NOMO-1 treated with DMSO at 0.1 percent for 48 hours (cell line): Measurements from ENCODE around the gene UBE2M.

Experiments
- DNase-seq: peaks from one replicate; lab custom pipeline; 2025; ENCODE audit not compliant: unreplicated experiment; lab: John Stamatoyannopoulos, UW

Gene UBE2M

GRCh38 chr19:58571575-58571947, 13.2 kb upstream of the UBE2M start:
- DNase-seq: no peak

DNA sequence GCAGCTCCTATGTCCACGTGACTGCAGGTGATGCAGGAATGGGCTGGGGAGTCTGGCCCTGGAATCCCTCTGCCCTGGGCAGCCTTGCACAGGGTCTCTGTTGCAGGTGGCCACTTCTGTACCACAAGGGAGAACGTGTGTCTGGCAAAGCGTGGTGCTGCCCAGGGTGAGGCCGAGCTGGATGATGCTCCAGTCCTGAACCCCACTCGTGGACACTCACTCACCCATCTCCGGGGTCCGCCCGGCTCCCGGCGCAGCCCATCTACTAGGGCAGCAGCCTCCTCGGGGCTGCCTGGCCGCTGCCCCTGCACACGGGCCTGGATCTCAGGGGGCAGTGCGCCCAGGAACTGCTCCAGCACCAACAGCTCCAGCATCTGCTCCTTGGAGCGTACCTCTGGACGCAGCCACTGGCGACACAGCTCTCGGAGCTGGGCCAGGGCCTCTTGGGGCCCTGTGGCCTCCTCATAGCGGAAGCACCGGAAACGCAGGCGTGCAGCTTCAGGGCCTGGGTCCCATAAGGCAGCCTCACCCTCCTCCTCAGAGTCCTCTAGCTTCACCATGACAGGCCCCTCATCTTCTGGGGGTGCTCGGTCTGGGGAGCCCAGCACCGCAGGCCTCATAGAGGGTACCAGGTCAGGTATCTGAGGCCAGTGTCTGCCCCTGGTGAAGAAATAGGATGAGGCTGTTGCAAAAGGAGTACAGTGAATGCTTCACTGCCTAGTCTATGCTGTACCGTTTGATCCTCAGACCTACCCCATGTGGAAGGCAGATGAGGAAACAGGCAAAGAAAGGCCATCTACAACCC, 12.6 kb upstream of the UBE2M start:
- no peak for DNase-seq

DNA sequence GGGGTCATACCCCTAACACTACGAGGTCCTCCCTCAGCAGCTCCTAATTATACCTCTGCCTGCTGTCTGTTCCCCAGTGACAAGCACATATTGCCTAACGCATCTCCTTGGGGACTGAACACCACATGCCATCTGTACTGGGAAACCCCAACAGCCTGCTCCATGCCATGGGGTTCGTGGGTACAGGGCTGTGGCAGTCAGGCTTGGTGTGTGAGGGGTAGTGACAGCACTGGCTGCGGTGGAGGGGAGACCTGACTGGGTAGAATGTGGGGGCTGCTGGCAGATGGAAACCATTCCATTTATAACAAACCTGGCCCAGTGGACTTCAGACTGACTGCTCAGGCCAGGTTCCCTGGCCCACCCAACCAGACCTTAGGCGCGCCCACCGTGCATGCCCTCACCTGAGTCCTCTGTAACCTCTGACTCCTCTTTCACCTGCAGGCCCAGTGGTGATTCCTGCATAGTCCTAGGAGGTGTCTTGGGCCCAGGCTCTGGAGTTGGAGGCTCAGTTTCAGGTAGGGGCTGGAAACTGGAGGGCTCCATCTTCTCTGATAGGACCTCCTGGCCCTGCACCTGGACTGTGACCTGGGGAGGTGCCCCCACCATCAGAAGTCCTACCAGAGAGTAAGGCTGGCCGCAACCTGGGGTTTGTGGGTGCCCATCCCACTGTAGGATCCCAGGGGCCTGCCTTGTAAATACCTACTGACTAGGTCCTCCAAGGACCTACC, 11.7 kb upstream of the UBE2M start:
- no peak for DNase-seq

GRCh38 chr19:58569191-58569942, 11.0 kb upstream of the UBE2M start:
- DNase-seq: no peak

DNA sequence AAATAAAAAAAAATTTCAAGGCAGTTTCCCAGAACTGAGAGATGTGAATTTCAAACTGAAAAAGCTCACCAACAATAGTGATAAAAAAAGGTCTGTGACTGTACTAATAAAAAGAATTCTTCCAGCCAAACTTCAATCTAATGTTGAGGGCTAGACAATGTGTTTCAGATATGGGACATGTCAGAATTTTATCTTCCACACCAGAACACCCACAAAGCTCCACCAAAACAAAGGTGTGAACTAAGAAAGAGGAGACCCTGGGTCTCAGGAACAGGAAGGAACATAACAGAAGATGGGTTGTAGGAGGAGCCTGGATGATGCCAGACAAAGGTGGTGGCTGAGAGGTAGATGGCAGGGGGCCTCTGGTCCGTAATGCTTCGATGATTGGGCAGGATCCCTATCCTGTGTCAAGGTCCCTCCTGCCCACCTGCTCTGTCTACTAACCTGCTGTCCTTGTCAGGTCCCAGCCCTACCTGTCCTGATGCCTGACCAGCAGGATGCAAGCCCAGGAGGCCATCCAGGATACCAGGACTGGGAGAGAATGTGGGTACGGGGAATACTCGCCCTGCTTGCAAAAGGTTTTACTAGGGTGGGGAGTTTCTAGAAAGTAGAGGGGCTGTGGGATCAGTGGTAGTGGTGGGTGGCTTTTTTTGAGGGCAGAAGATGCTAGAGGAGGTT, 10.2 kb upstream of the UBE2M start:
- no peak for DNase-seq

DNA sequence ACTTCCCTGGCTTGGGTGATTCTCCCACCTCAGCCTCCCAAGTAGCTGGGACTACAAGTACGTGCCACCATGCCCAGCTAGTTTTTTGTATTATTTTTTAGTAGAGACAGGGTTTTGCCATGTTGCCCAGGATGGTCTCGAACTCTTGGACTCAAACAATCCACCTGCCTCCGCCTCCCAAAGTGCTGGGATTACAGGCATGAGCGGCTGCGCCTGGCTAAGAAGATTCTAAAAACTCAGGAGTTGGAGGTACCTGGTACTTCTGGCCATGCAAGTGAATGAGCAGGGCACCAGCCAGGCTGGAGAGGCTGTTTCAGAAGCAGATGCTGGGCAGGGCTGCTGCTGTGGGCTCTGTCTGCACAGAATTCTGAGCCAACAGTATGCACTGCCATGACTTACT, 8.6 kb upstream of the UBE2M start:
- no peak for DNase-seq

GRCh38 chr19:58563823-58564222, 5.4 kb upstream of the UBE2M start:
- DNase-seq: no peak

GRCh38 chr19:58563034-58563573, 4.7 kb upstream of the UBE2M start:
- no peak for DNase-seq

DNA sequence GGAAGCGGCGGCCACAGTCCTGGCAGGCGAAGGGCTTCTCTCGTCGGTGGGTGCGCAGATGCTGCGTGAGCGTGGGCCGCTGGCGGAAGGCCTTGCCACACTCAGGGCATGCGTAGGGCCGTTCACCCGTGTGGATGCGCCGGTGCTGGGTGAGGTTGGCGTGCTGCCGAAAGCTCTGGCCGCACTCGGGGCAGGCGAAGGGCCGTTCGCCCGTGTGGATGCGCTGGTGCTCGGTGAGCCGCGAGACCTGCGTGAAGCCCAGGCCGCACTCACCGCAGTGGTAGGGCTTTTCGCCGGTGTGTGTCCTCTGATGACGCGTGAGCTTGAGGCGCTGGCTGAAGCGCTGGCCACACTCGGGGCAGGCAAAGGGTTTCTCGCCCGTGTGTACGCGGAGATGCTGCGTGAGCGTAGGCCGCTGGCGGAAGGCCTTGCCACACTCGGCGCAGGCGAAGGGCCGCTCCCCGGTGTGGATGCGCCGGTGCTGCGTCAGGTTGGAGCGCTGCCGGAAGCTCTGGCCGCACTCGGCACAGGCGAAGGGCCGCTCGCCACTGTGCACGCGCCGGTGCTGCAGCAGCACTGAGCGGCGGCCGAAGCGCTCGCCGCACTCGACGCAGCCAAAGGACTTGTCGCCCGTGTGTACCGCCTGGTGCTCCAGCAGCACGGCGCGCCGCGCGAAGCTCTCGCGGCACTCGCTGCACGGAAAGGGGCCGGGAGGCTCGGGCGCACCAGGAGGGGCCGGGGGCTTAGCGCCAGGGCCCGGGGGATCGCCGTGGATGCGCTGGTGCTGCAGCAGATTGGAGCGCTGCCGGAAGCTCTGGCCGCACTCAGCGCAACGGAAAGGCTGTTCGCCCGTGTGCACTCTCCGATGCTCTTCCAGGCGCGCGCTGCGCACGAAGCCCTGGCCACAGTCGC, 4.0 kb upstream of the UBE2M start:
- no peak for DNase-seq

DNA sequence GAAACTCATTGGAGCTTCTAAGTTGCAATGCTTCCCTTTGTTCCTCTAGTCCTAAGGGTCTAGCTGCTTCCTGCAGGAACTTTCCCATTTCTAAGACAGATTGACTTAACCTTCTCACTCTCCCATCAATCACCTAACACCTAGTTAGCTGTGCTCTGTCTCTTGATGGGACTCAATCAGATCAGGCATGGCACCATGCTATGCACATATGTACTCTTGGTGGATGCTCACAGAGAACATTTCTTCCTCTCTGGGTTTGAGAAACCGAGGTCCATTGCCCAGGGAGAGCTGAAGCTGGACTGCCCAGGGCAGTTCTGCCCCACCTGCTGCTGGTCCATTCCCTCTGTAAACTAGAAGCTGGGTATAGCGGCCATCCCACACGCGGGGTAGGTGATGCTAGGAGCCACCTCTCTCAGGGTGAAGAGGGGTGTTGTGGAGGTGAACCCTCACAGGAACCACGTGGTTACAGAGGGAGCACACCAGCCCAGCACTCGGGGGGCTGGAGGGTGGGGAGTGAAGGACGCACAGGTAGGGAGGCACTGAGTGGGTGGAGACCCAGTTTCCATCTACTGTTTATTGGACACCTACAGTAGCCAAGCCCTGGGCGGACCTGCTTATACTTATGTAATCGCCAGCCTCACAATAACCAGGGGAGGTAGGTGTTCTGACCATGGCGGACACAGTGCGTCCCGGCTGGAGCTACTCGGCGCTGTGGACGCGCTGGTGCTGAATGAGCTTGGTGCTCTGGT, 3.1 kb upstream of the UBE2M start:
- DNase-seq: no peak

- DNase-seq: no peak
Observed at GRCh38 chr19:58560921-58561320, 2.5 kb upstream of the UBE2M start.

- DNase-seq: no peak
Observed at GRCh38 chr19:58560007-58560887, 1.8 kb upstream of the UBE2M start.

DNA sequence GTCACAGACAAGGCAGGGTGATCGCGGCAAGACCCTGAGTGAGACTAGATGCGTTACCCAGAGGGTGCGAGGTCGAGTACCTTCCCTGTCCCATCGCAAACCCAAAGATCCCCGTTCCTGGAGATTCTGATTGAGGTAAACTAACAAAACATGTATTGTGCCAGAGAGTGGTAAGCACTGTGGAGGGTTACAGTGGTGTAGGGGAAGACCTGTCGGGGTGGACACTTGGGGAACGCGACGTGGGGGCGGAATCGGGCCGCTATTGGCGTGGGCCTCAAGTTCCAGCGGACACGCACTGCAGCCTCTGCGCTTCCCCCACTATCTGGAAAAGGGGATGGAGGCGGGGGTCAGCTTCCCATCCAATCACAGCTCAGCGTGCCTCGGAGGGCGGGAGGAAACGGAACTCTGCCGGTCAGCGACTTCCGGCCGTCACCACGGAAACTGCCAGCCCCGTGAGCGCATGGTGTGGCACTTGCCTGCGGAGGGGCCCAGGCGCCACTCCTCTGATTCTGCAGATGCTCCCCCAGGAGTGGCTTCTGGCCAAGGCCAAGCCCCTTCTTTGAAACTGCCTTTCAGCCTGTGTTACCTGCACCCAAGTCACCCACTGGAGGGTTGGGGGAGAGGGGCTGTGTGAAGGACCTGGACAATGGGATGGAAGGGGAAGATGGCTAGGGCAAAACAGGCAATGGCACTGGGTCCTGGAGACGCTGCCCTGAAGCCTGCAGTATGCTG, 1.0 kb upstream of the UBE2M start:
- no peak for DNase-seq

DNA sequence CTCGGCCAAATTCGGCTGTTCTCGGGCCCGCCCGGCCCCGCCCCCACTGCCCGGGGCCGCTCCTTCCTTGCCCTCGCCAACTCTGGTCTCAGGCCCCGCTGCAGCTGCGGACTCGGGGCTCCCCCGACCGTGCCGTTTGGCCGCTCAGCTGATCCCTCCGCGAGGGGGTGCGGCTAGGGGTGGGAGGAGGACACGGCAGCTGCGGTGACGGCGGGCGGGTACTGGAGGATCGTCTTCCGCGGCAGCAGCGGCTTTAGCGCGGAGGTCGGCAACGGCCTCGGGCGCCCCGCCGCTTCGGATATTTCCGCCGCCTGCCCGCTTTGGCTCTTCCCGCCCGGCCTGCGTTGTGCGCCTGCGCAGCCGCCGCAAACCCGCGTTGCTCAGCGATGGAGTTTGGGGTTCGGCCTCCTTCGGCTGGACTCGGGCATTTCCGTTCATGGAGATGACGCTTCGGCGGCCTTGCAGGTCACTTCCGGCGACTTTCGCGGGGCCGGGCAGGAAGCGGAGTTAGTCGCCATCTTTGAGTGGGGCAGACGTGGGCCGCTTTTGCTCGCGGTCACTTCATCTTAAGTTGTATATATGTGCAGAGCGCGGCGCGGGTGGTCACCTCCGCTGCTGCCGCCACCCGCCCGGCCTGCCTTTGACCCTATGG, 338 bp upstream of the UBE2M start:
- DNase-seq: no peak

DNA sequence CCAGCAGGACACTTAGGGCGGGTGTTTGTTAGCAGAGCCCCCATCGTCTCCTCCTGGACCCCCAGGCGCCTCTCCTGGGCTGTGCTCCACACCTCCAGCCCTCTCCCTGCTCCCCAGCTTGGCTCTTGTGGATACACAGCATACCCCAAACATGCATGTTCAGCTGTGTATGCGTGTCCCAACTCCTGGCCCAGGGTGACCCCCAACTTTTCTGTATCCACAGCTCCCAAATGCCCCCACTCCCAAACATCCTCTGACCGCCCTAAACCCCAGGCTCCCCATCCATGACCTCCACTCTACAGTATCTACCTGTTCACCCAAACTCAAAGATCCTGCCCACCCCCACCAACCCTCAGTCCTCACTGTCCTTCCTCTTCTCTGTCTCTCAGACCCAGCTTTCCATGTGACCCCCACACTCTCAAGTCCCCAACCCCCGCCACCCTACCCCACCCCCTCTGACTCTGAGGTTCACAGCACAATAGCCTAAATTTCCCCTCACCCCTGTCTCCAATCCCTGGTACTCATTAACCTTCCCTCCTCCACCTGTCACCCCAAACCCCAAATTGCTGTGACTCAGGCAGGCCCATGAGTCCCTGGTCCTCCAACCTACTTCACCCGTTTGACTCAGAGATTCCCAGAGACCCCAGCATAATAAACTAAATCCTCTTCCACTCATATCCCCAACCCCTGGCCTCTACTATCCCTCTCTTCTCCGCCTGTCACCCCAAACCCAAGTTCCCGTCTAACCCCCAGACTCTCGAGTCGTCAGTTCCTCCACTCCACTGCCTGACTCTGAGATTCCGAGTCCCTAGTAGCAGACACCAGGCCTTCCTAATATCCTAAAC, 968 bp downstream of the UBE2M start:
- no peak for DNase-seq

- DNase-seq: no peak
Observed at GRCh38 chr19:58556622-58557220, 1.7 kb downstream of the UBE2M start.
